ENCODE data around the gene SBK3. TPM values are rescaled to one million over a fixed set of nuclear protein-coding genes. Genes with fewer than 3 reads are reported as not detected.

SBK3 gene
- total RNA-seq, 4 donors from 2014 or later: not detected

DNA sequence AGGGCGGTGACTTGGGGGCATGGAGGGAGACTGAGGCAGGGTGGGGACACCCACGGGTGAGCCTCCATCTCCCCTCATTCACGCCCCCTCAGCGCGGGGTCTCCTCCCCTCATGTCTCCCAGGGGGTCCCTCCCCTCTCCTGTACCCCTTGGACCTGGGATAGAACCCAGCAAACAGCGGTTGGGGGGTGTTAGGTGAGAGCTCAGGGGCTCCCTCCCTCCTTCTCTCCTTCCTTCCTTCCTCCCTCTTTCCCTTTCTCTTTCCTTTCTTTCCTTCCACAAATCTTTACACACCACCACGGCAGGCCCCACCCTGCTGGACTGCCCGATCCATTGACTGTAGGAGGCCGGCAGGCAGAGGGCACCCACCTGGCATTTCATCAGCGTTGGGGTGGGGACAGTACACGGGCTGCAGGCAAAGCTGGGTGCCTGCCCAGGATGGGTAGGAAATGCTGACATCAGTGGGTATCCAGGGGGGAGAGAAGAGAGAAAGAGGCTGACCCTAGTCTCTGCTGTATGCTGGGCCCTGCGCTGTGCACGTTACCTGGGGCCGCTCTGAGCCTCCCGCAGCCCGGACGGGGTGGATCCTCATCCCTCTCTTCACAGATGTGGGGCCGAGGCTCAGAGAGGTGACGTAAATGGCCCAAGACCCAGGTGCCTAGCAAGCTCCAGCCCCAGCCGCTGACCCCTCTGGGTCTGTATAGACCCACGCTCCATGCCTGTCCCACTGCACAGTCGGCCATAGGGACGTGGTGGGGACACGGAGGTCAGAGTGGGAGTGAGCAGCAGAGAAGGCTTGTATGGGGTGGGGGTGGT is 53.6 kb downstream of the SBK3 start:
- 60% methylated on average over 22 of the region's 24 CpGs for WGBS
- H3K9me3 ChIP-seq: no peaks in the 10 kb centered on the region
- no peak overlapping the region for H3K4me3 ChIP-seq
- peaks cover 43% of the 10 kb centered on the region for H3K4me1 ChIP-seq
- DNase-seq (ENCODE audit: low spot score in 2 of 2): no peak
- H3K36me3 ChIP-seq: no peaks in the 10 kb centered on the region
- no peak overlapping the region for H3K27ac ChIP-seq
- peaks cover 21% of the 10 kb centered on the region for H3K27me3 ChIP-seq
- no peak for TF ChIP-seq POLR2AphosphoS5 (IDR thresholded peaks at IDR 0.05)
- no peak for TF ChIP-seq POLR2A (IDR thresholded peaks at IDR 0.05)
- TF ChIP-seq EP300 (IDR thresholded peaks at IDR 0.05): no peak
- TF ChIP-seq CTCF (IDR thresholded peaks at IDR 0.05): no peak

Other genes with a start within 250 kb of the SBK3 start
- not detected for gene TMEM150B, start 220.2 kb downstream of the SBK3 start, total RNA-seq
- 10 to 100 TPM; 17.3 to 61.8 (median 39.1) TPM for gene KMT5C, start 205.7 kb downstream of the SBK3 start, total RNA-seq
- gene COX6B2, start 190.8 kb downstream of the SBK3 start, total RNA-seq: 1 to 10 TPM in 3 of 4 donors, under 1 TPM in 1; 0.47 to 1.9 (median 1.3) TPM
- gene GARIN5B, start 182.3 kb downstream of the SBK3 start, total RNA-seq: not detected
- 1 to 10 TPM in 3 of 4 donors, under 1 TPM in 1; 0.97 to 1.7 (median 1.2) TPM for gene IL11, start 175.1 kb downstream of the SBK3 start, total RNA-seq
- not detected for gene TMEM190, start 168.7 kb downstream of the SBK3 start, total RNA-seq
- 10 to 100 TPM in 3 of 4 donors, 1 to 10 TPM in 1; 6.3 to 37.1 (median 29.3) TPM for gene TMEM238, start 161.3 kb downstream of the SBK3 start, total RNA-seq
- gene RPL28, start 159.6 kb downstream of the SBK3 start, total RNA-seq: 100 to 1,000 TPM; 605 to 767 (median 714) TPM
- gene UBE2S, start 137.8 kb downstream of the SBK3 start, total RNA-seq: 10 to 100 TPM in 2 of 4 donors, 1 to 10 TPM in 2; 7.4 to 17.0 (median 12.2) TPM
- under 1 TPM in 2 of 4 donors, not detected in 2; 0.08 to 0.26 TPM for gene SHISA7, start 102.2 kb downstream of the SBK3 start, total RNA-seq
- gene ISOC2, start 83.9 kb downstream of the SBK3 start, total RNA-seq: 10 to 100 TPM; 44.7 to 97.2 (median 87.5) TPM
- gene C19orf85, start 80.8 kb downstream of the SBK3 start, total RNA-seq: not detected
- gene ZNF628, start 68.9 kb downstream of the SBK3 start, total RNA-seq: 10 to 100 TPM; 17.3 to 22.9 (median 19.8) TPM
- 1 to 10 TPM; 2.4 to 4.8 (median 4.0) TPM for gene NAT14, start 60.4 kb downstream of the SBK3 start, total RNA-seq
- 1 to 10 TPM in 2 of 4 donors, under 1 TPM in 2; 0.57 to 2.1 (median 1.0) TPM for gene SSC5D, start 57.1 kb downstream of the SBK3 start, total RNA-seq
- gene SBK2, start 8.4 kb downstream of the SBK3 start, total RNA-seq: not detected
- 1 to 10 TPM; 1.8 to 3.1 (median 2.8) TPM for gene ZNF579, start 35.3 kb upstream of the SBK3 start, total RNA-seq
- gene FIZ1, start 54.0 kb upstream of the SBK3 start, total RNA-seq: 1 to 10 TPM; 7.6 to 9.2 (median 8.5) TPM
- gene ZNF524, start 54.7 kb upstream of the SBK3 start, total RNA-seq: 10 to 100 TPM; 29.4 to 49.9 (median 47.0) TPM
- 10 to 100 TPM in 2 of 4 donors, 1 to 10 TPM in 2; 7.6 to 14.2 (median 9.9) TPM for gene ZNF865, start 60.1 kb upstream of the SBK3 start, total RNA-seq
- gene ZNF784, start 79.0 kb upstream of the SBK3 start, total RNA-seq: 1 to 10 TPM; 4.3 to 8.0 (median 6.5) TPM
- 10 to 100 TPM; 15.0 to 27.9 (median 22.3) TPM for gene ZNF580, start 95.5 kb upstream of the SBK3 start, total RNA-seq
- 10 to 100 TPM; 16.3 to 27.1 (median 20.2) TPM for gene ZNF581, start 98.1 kb upstream of the SBK3 start, total RNA-seq
- gene CCDC106, start 102.7 kb upstream of the SBK3 start, total RNA-seq: 10 to 100 TPM in 1 of 4 donors, 1 to 10 TPM in 3; 6.2 to 18.3 (median 8.5) TPM
- 100 to 1,000 TPM in 1 of 4 donors, 10 to 100 TPM in 3; 82.8 to 128 (median 88.5) TPM for gene U2AF2, start 109.5 kb upstream of the SBK3 start, total RNA-seq
- gene EPN1, start 129.7 kb upstream of the SBK3 start, total RNA-seq: 100 to 1,000 TPM in 1 of 4 donors, 10 to 100 TPM in 3; 80.1 to 104 (median 82.9) TPM
- not detected for gene NLRP9, start 192.9 kb upstream of the SBK3 start, total RNA-seq
- not detected for gene RFPL4A, start 213.6 kb upstream of the SBK3 start, total RNA-seq
- gene RFPL4AL1, start 223.6 kb upstream of the SBK3 start, total RNA-seq: not detected

All from suprapubic skin (tissue), 4 donors.